ENCODE measurements around the gene LRRC37A3. TPM values are rescaled to one million over a fixed set of nuclear protein-coding genes. Genes with fewer than 3 reads are reported as not detected.
"Not testable (repeated sequence)": the region's sequence is repeated elsewhere in the genome, so short reads cannot be mapped to it uniquely, and the experiment has no call there.

Gene LRRC37A3
- total RNA-seq, 6 experiments from 2014 or later, result 1.0 to 3.2 (median 2.8) TPM

DNA sequence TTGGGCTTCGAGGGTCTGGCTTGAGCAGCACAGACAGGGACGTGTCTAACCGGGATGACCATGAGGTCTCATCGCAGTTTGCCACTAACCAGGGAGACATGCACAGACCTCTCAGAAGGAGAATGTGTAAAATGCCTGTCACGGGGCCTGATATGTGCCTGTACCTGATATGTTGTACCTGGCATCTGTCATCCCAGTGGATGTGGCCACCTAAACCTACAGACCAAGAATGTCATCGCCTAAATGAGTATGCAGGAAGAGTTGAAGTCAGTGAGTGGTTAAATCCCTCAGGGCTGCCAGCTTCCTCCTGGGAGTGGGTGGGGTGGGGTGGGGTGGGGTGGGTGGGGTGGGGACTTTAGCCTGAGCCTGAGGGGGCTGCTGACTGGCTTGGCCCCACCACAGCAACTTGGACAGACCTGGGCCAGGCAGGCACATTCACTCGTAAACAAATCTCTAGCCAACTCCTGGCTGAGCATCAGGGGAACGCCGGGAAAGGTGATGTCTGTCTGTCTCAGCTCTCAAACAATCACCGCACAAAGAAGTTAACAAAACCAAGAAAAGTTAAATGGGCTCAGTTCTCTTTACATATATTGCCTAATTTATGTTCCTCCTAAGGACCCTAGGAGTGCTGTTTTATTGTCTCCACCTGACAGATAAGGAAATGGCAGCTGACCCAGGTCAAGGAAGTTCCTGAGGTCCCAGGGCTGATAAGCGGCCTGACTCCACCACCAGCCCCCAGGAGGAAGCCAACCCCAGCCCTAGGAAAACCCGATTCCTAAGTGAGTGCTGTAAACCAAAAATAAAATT lies 89.3 kb downstream of the LRRC37A3 start:
- not testable (repeated sequence) for DNase-seq; H3K27me3 Mint-ChIP-seq (ENCODE audit: insufficient read depth); H3K36me3 Mint-ChIP-seq (ENCODE audit: low read depth); H3K27ac Mint-ChIP-seq; H3K4me3 Mint-ChIP-seq; H3K9me3 Mint-ChIP-seq
- H3K4me1 Mint-ChIP-seq (ENCODE audit: low read depth), result peaks cover 18% of the 10 kb centered on the region

DNA sequence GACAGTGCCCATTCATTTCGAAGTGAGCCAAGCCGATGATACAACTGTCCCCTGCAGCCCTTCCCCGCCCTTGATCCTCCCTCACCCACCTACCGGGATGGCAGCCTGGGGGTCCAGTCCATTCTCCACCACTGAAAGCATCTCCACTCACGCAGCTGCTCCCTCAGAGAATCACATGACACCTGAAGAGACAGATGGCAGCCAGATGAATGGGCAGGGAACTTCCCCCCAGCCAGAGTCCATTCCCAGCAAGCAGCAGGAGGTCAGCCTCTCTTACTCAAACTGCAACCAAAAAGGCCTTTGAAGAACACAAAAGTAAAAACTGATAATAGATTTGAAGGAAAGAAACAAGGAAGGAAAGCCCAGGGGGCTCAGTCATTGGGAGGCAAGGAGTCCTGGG lies 90.2 kb downstream of the LRRC37A3 start:
- peaks cover 13% of the 10 kb centered on the region for H3K4me1 Mint-ChIP-seq (ENCODE audit: low read depth)
- H3K27ac Mint-ChIP-seq; DNase-seq; H3K9me3 Mint-ChIP-seq; H3K4me3 Mint-ChIP-seq; H3K27me3 Mint-ChIP-seq (ENCODE audit: insufficient read depth); H3K36me3 Mint-ChIP-seq (ENCODE audit: low read depth): not testable (repeated sequence)

DNA sequence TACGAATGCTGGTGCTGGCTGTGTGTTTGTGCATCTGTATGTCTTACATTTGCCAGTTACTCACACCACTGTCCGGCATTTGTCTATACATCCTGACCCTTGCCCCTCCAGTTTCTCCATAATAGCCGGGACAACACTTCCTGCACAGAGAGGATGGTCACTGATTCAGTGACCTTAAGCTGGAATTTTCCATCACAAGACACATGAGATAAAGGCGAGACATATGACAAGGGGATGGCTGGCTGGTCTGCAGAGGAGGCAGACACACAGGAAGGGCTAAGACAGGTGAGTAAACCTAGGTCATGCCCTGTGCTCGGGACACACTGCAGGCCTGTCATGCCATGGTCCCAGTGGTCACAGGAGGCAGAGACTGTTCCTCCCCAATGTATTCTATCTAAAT lies 100.4 kb downstream of the LRRC37A3 start:
- not testable (repeated sequence) for H3K27me3 Mint-ChIP-seq (ENCODE audit: insufficient read depth); H3K4me3 Mint-ChIP-seq; H3K9me3 Mint-ChIP-seq; H3K27ac Mint-ChIP-seq; DNase-seq; H3K36me3 Mint-ChIP-seq (ENCODE audit: low read depth)
- H3K4me1 Mint-ChIP-seq (ENCODE audit: low read depth), result peaks cover 11% of the 10 kb centered on the region

DNA sequence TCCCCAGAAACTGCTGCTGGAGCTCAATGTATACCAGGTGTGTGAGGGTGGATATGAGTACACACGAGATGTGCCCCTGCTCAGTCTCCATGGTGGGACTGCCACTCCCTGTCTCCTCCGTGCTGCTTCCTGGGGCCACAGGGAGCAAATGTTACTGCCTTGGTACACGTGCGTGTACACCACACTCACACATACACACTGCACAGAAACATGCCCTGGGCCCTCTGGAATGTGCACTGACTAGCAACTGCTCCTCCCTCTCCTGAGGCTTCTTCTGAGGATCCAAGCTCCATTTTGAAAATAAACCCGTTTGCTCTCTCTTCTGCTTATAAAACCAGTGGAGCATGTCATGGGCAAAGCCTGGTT lies 103.5 kb downstream of the LRRC37A3 start:
- H3K27ac Mint-ChIP-seq, result peak overlapping the region; percentile 70
- peak; percentile 23 for DNase-seq
- H3K4me3 Mint-ChIP-seq; H3K27me3 Mint-ChIP-seq (ENCODE audit: insufficient read depth); H3K9me3 Mint-ChIP-seq; H3K36me3 Mint-ChIP-seq (ENCODE audit: low read depth): not testable (repeated sequence)
- H3K4me1 Mint-ChIP-seq (ENCODE audit: low read depth), result peaks cover 11% of the 10 kb centered on the region

DNA sequence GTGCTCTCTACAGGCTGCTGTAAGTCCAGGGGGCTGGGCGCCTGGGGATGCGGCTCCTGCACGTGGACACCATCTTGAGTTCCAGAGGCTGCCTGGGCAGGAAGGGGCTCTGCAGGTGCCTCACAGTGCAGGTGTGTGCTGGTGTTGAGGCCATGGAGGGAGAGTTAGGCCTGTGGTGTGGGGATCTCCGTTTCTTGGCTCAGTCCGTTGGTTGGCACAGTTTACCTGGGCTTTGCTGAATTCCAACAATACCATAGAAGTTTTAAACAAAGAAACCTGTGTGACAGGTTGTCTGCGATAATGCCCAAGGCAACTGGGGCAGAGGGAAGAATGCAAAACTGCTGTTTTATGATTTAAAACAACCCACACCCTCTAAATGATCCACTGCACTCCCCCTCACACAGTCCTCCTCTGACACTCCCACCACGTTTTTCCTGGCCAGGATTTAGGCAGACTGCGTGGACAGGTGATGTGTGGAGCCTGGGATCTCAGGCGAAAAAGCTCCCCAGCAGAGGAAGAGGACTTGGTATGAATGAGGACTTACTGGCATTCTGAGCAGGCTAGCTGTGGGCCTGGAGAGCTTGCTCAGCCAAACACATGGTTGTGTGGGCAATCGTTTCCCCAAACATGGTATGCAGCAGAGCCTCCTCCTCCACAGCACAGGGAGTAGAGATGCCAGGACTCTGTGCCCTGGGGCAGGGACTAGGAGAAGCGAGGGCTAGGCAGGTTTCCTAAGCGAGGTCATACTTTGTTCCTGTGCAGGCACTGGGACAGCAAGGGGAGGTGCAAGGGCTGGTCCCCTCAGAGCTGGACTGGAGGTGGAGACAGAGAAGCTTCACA lies 104.1 kb downstream of the LRRC37A3 start:
- H3K27ac Mint-ChIP-seq, result peak overlapping the region; percentile 70
- peaks cover 14% of the 10 kb centered on the region for H3K4me1 Mint-ChIP-seq (ENCODE audit: low read depth)
- not testable (repeated sequence) for H3K27me3 Mint-ChIP-seq (ENCODE audit: insufficient read depth); H3K4me3 Mint-ChIP-seq; H3K36me3 Mint-ChIP-seq (ENCODE audit: low read depth); H3K9me3 Mint-ChIP-seq
- DNase-seq, result peak; percentile 81

DNA sequence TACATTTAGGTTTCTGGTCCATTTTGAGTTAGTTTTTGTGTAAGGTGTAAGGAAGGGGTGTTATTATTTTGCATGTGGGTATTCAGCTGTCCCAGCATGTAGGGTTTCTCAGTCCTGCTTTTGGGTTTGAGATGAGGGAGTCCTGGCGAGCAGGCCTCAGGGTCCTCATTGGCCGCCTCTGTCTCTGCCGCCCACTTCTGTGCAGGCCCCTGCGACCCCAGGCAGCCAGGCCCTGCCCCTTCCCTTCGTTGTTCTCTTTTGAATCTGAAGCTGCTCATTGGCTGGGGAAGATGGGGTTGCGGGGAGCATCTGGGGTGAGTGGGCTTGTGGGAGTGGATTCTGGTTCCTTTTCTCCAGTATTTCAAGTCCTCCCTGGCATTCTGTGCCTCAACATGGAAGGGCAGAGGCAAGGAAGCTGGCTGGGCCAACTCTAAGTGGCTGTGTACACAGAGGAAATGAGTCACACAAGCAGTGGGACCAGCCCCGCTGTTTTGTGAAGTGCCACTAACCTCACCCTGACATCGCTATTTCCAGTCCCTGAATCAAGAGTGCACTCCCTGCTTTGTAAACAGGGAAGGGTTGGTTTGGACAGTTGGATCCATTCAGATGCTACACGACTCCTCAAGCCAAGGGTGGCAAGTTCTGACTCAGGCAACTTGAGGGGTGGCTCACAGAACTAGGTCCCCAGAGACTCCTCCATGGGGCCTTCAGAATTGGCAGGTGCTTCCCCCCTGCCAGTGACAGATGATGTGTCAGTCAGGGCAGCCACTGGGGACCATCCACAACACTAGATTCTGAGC lies 110.9 kb downstream of the LRRC37A3 start:
- H3K27me3 Mint-ChIP-seq (ENCODE audit: insufficient read depth); H3K4me3 Mint-ChIP-seq; H3K9me3 Mint-ChIP-seq: not testable (repeated sequence)
- Mint-ChIP-seq H3K27ac (peak overlapping the region; percentile 91), H3K36me3 (ENCODE audit: low read depth) (peaks cover 11% of the 10 kb centered on the region; the same call in 1 of the 2 replicates), H3K4me1 (ENCODE audit: low read depth) (peaks cover 28% of the 10 kb centered on the region)
- DNase-seq, result peak; percentile 74

Other genes starting within 250 kb of the LRRC37A3 start
- 10 to 100 TPM; 23.3 to 31.8 (median 27.9) TPM for gene GNA13, start 137.3 kb upstream of the LRRC37A3 start, total RNA-seq (2021; fragmentation: NEBNext Ultra II Directional; extraction: Animal tissue kit (Norgen Biotek cat#: 25700))
- gene RGS9, start 217.9 kb upstream of the LRRC37A3 start, total RNA-seq (2021; fragmentation: NEBNext Ultra II Directional; extraction: Animal tissue kit (Norgen Biotek cat#: 25700)), result under 1 TPM; 0.31 to 0.97 (median 0.42) TPM

All from HFFc6 (cell line).